ENCODE measurements around the gene ADPRHL1.
"Not testable (repeated sequence)": the region's sequence is repeated elsewhere in the genome, so short reads cannot be mapped to it uniquely, and the experiment has no call there.

ADPRHL1 gene

GRCh38 chr13:113371061-113371460, 82.2 kb downstream of the ADPRHL1 start:
- DNase-seq (ENCODE audit: low read depth in 2 of 2) = no peak

- no peak for DNase-seq (ENCODE audit: low read depth in 2 of 2)
Measured at GRCh38 chr13:113369881-113370280, 83.4 kb downstream of the ADPRHL1 start.

- no peak for DNase-seq (ENCODE audit: low read depth in 2 of 2)
Measured at GRCh38 chr13:113369189-113369588, 84.1 kb downstream of the ADPRHL1 start.

- DNase-seq (ENCODE audit: low read depth in 2 of 2) = not testable (repeated sequence)
Measured at GRCh38 chr13:113368353-113368752, 84.9 kb downstream of the ADPRHL1 start.

GRCh38 chr13:113367771-113368170, 85.5 kb downstream of the ADPRHL1 start:
- no peak for DNase-seq (ENCODE audit: low read depth in 2 of 2)

GRCh38 chr13:113367020-113367560, 86.2 kb downstream of the ADPRHL1 start:
- DNase-seq (ENCODE audit: low read depth in 2 of 2) = no peak

GRCh38 chr13:113365971-113366588, 87.2 kb downstream of the ADPRHL1 start:
- no peak for DNase-seq (ENCODE audit: low read depth in 2 of 2)

GRCh38 chr13:113365583-113365970, 87.7 kb downstream of the ADPRHL1 start:
- DNase-seq (ENCODE audit: low read depth in 2 of 2) = no peak

GRCh38 chr13:113364901-113365582, 88.2 kb downstream of the ADPRHL1 start:
- no peak for DNase-seq (ENCODE audit: low read depth in 2 of 2)

- no peak for DNase-seq (ENCODE audit: low read depth in 2 of 2)
Measured at GRCh38 chr13:113364311-113364889, 88.9 kb downstream of the ADPRHL1 start.

GRCh38 chr13:113361406-113361805, 91.9 kb downstream of the ADPRHL1 start:
- no peak for DNase-seq (ENCODE audit: low read depth in 2 of 2)

- no peak for DNase-seq (ENCODE audit: low read depth in 2 of 2)
Measured at GRCh38 chr13:113360446-113360845, 92.8 kb downstream of the ADPRHL1 start.

- DNase-seq (ENCODE audit: low read depth in 2 of 2) = no peak
Measured at GRCh38 chr13:113359571-113359970, 93.7 kb downstream of the ADPRHL1 start.

GRCh38 chr13:113358653-113359190, 94.6 kb downstream of the ADPRHL1 start:
- DNase-seq (ENCODE audit: low read depth in 2 of 2) = no peak

- DNase-seq (ENCODE audit: low read depth in 2 of 2) = no peak
Measured at GRCh38 chr13:113357529-113357928, 95.8 kb downstream of the ADPRHL1 start.

GRCh38 chr13:113356596-113356995, 96.7 kb downstream of the ADPRHL1 start:
- no peak for DNase-seq (ENCODE audit: low read depth in 2 of 2)

GRCh38 chr13:113355621-113356020, 97.7 kb downstream of the ADPRHL1 start:
- DNase-seq (ENCODE audit: low read depth in 2 of 2) = no peak

- DNase-seq (ENCODE audit: low read depth in 2 of 2) = no peak
Measured at GRCh38 chr13:113354831-113355610, 98.3 kb downstream of the ADPRHL1 start.

- DNase-seq (ENCODE audit: low read depth in 2 of 2) = no peak
Measured at GRCh38 chr13:113353254-113353653, 100.0 kb downstream of the ADPRHL1 start.

GRCh38 chr13:113351514-113352026, 101.7 kb downstream of the ADPRHL1 start:
- no peak for DNase-seq (ENCODE audit: low read depth in 2 of 2)

GRCh38 chr13:113350938-113351335, 102.4 kb downstream of the ADPRHL1 start:
- DNase-seq (ENCODE audit: low read depth in 2 of 2) = no peak

All from stimulated activated CD8-positive, alpha-beta memory T cell treated with anti-CD3 and anti-CD28 coated beads, Interleukin-7, amount 100 ng/mL, for 4 hours (primary cell).